ENCODE results near the gene C19orf18. TPM values are rescaled to one million over a fixed set of nuclear protein-coding genes. Genes with fewer than 3 reads are reported as not detected.

Gene C19orf18
- total RNA-seq, 1 donor from 2014 or later: 0.90 TPM

- Histone ChIP-seq H3K27me3 (no peaks in the 10 kb centered on the region), H3K9me3 (peaks cover 46% of the 10 kb centered on the region), H3K4me1 (peaks cover 8% of the 10 kb centered on the region), H3K27ac (peak within 1 kb of the TSS; percentile 88), H3K4me3 (peak within 1 kb of the TSS; percentile 79), H3K36me3 (peaks cover 29% of the 10 kb centered on the region)
- TF ChIP-seq, protein P1, sequence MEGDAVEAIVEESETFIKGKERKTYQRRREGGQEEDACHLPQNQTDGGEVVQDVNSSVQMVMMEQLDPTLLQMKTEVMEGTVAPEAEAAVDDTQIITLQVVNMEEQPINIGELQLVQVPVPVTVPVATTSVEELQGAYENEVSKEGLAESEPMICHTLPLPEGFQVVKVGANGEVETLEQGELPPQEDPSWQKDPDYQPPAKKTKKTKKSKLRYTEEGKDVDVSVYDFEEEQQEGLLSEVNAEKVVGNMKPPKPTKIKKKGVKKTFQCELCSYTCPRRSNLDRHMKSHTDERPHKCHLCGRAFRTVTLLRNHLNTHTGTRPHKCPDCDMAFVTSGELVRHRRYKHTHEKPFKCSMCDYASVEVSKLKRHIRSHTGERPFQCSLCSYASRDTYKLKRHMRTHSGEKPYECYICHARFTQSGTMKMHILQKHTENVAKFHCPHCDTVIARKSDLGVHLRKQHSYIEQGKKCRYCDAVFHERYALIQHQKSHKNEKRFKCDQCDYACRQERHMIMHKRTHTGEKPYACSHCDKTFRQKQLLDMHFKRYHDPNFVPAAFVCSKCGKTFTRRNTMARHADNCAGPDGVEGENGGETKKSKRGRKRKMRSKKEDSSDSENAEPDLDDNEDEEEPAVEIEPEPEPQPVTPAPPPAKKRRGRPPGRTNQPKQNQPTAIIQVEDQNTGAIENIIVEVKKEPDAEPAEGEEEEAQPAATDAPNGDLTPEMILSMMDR (IDR thresholded peaks at IDR 0.05): no peak
- intact Hi-C loops (cut with DNase I): no loop called here
- ATAC-seq (peak; percentile 99), DNase-seq (peak; percentile 95)
Measured at GRCh38 chr19:58002384-58003173, 28.2 kb upstream of the C19orf18 start, which contains the start of gene ZNF606. TSS of gene ZNF606 (minus strand) at chr19:58002820. CDS start at chr19:58001319, 1,501 bp downstream.

GRCh38 chr19:58001895-58002369 is 27.6 kb upstream of the C19orf18 start:
- Histone ChIP-seq H3K36me3 (peaks cover 29% of the 10 kb centered on the region), H3K27ac (peak overlapping the region; percentile 88), H3K4me1 (peaks cover 8% of the 10 kb centered on the region), H3K27me3 (no peaks in the 10 kb centered on the region), H3K9me3 (peaks cover 41% of the 10 kb centered on the region), H3K4me3 (peak overlapping the region; percentile 79)
- ATAC-seq: no peak
- TF ChIP-seq, protein P1 (IDR thresholded peaks at IDR 0.05): no peak
- DNase-seq: no peak
- intact Hi-C loops (cut with DNase I): no loop called here

GRCh38 chr19:58000677-58001076 is 26.3 kb upstream of the C19orf18 start:
- Histone ChIP-seq H3K36me3 (peaks cover 23% of the 10 kb centered on the region), H3K4me3 (no peak overlapping the region), H3K27me3 (no peaks in the 10 kb centered on the region), H3K4me1 (peaks cover 8% of the 10 kb centered on the region), H3K9me3 (peaks cover 37% of the 10 kb centered on the region), H3K27ac (no peak overlapping the region)
- DNase-seq (no peak), ATAC-seq (no peak)
- intact Hi-C loops (cut with DNase I): no loop called here
- TF ChIP-seq, protein P1 (IDR thresholded peaks at IDR 0.05): no peak

- H3K27ac ChIP-seq: no peak overlapping the region
- no peak overlapping the region for H3K4me3 ChIP-seq
- H3K36me3 ChIP-seq: peaks cover 16% of the 10 kb centered on the region
- H3K4me1 ChIP-seq: no peaks in the 10 kb centered on the region
- intact Hi-C loops (cut with DNase I): no loop called here
- ATAC-seq (no peak), DNase-seq (no peak)
- TF ChIP-seq, protein P1 (IDR thresholded peaks at IDR 0.05): no peak
- H3K9me3 ChIP-seq: peaks cover 78% of the 10 kb centered on the region
- H3K27me3 ChIP-seq: no peaks in the 10 kb centered on the region
Measured at GRCh38 chr19:57992841-57993240, 18.5 kb upstream of the C19orf18 start.

DNA sequence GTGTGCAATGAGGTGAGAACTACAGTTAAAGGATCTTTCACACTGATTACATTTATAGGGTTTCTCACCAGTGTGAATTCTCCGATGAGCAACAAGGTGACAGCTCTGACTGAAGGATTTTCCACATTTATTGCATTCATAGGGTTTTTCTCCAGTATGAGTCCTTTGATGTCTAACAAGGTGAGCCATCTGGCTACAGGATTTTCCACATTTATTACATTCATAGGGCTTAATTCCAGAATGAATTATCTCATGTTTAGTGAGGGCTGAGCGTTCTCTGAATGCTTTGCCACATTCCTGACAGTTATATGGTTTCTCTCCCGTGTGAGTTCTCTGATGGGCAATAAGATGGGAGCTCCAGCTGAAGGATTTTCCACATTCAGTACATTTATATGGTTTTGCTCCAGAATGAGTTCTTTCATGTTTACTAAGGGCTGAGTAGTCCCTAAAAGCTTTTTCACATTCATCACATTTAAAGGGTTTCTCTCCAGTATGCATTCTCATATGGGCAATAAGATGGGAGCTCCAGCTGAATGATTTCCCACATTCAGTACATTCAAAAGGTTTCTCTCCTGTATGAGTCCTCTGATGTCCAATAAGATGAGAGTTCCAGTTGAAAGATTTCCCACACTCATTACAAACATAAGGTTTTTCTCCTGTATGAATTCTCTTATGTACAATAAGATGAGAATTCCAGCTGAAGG is 4.4 kb upstream of the C19orf18 start:
- DNase-seq: no peak
- intact Hi-C loops (cut with DNase I): no loop called here
- H3K4me3 ChIP-seq: no peak overlapping the region
- H3K4me1 ChIP-seq: no peaks in the 10 kb centered on the region
- no peaks in the 10 kb centered on the region for H3K27me3 ChIP-seq
- TF ChIP-seq, protein P1 (IDR thresholded peaks at IDR 0.05): no peak
- peaks cover 43% of the 10 kb centered on the region for H3K36me3 ChIP-seq
- H3K27ac ChIP-seq: no peak overlapping the region
- H3K9me3 ChIP-seq: peaks cover 100% of the 10 kb centered on the region
- no peak for ATAC-seq
